HCEC 1CT (cell line): ENCODE data around the gene NUB1.

ENCODE experiments used
- DNase-seq: peaks from one replicate; pipeline ENCODE4 v3.0.0-alpha.2; 2017

NUB1 gene

DNA sequence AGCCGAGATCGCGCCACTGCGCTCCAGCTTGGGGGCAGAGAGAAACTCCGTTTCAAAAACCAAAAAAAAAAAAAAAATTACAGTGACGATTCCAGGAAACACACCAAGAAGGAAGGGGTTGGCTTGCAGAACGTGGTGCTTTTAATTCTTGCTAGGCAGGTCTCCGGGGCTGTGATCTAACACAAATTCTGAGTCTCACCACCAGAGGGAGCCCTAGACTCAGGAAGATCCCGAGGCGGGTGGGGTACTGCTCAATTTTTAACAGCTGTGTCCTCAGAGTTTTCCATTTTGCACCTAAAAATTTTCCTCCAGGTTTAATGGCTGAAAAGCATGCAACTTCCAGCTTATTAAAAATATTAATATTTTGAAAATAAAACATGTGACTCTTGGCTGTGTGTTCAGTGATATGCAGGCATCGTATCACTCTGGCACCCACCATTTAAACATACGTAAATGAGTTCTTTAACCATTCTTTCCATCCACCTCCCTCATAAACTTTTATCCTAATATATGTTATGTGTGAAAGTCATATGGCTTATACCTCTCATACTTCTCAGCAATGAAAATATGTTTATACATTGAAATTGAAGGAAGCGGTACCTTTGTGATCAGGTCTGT lies 26.5 kb upstream of the NUB1 start:
- peak; percentile 29 for DNase-seq

DNA sequence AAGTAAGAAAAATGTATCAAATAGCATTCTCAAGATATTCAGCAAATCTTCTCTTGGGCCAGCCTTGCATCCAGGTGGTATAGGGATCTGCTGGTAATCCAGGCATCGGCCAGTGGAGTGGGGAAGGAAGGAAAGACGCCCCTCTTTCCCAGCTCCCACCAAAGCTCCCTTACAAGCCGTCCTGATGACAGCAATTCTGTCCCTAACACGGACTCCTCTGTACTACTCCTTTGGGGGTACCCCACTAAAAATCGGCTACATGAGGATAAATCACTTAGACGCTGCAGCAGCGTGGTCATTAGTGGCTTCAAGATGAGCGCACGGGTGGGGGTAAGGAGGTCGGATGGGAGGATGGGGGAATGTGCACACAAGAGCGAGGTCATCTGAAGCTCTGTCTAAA lies 24.7 kb upstream of the NUB1 start:
- no peak for DNase-seq

DNA sequence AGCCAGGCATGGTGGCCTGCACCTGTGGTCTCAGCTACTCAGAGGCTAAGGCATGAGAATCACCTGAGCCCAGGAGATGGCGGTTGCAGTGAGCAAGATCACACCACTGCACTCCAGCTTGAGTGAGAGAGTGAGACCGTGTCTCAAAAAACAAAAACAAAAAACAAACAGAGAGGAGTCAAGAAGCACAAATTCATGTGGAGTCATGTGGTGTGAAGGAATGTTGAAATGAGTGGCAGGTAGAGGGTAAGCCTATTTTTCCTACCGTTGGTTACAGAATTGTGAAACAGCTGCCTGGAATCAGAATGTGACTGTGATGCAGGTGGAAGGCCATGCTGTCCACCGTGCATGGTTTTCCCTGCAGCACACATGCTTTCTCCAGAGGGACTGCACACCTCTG lies 23.7 kb upstream of the NUB1 start:
- DNase-seq, result no peak

- no peak for DNase-seq
Measured at GRCh38 chr7:151319189-151319588, 22.4 kb upstream of the NUB1 start.

- DNase-seq, result no peak
Measured at GRCh38 chr7:151320263-151320845, 21.3 kb upstream of the NUB1 start.

GRCh38 chr7:151321341-151321740 lies 20.3 kb upstream of the NUB1 start:
- no peak for DNase-seq

DNA sequence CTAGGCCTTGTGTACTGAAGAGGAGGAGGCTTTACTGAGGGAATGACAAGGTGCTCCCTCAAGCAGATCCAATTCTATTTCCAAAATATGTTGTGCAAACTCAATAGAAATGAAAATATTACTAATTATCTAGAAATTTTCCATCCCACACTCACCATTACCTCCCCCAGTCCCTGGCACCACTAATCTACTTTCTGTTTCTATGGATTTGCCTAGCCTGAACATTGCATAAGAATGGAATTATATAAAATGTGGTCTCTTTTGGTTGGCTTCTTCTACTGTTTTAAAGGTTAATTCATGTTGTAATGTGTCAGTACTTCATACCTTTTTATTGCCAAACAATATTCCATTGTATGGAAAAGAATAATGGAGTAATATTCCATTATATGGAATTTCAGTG lies 18.7 kb upstream of the NUB1 start:
- DNase-seq, result no peak

DNA sequence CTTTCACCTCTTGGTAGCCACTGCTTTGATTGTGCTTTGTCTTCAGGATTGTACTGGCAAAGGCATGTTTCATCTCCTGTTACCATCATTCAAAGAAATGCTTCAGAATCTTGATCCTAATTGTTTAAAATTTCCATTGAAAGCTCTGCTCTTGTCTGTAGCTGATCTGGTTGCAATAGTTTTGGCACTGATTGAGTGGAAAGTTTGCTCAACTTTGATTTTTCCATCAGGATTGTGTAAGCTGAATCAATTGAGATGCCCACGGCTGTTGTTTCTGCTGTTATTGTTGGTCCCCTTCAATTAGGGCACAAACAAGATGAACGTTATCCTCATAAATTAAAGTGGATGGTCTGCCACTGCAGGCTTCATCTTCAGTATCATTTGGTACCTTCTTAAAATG lies 14.6 kb upstream of the NUB1 start:
- DNase-seq, result no peak

DNA sequence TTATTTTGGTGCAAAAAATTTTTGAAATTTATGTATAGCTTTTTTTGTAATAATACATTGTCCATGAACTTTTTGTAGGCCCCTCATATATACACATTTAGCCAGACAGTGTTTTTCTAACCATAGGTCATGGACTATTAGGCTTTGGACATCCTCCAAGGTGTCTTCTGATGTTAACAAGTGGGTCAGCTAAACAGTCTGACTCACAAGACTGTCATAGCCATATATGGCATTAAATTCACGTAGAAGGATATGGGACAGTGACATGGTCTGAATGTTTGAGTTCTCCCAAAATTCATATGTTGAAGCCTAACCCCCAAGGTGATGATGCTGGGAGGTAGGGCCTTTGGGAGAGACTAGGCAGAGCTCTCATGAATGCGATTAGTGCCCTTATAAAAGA lies 14.0 kb upstream of the NUB1 start:
- DNase-seq, result peak; percentile 65

- no peak for DNase-seq
Measured at GRCh38 chr7:151330181-151330580, 11.4 kb upstream of the NUB1 start.

DNA sequence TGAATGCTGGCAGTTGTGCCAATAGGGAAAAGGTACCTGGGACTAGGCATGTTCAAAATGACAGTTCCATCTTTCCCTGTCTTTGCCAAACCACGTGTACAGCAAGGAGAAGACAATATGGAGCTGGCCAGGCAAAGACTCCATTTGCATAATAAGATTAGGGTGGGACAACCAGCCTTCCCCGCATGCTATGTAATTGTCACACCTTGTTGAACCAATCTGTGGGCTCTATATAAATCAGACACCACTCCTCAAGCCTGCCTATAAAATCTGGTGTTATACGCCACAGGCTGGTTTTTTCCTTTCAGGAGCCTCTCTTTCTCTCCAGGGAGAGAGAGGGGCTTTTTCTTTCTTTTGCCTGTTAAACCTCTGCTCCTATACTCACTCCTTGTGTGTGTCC lies 11.0 kb upstream of the NUB1 start:
- no peak for DNase-seq

DNA sequence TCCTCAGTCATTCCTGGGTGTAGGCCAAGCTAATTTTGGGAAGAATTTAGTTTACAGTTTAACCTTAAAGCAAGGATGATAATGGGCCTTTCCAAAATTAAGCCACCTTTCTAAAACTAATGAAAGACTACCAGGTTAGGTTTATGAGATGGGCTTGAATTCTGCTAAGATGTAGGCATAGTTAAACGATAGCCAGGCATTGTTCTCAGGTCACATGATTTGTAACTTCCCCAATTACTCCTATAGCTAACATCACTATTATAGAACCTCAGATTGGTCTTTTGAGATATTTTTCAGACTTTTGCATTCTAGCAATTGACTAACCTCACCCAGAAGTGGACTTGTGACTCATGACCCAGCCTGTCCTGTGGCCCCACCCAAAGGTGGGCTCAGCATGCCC lies 7.0 kb upstream of the NUB1 start:
- no peak for DNase-seq

DNA sequence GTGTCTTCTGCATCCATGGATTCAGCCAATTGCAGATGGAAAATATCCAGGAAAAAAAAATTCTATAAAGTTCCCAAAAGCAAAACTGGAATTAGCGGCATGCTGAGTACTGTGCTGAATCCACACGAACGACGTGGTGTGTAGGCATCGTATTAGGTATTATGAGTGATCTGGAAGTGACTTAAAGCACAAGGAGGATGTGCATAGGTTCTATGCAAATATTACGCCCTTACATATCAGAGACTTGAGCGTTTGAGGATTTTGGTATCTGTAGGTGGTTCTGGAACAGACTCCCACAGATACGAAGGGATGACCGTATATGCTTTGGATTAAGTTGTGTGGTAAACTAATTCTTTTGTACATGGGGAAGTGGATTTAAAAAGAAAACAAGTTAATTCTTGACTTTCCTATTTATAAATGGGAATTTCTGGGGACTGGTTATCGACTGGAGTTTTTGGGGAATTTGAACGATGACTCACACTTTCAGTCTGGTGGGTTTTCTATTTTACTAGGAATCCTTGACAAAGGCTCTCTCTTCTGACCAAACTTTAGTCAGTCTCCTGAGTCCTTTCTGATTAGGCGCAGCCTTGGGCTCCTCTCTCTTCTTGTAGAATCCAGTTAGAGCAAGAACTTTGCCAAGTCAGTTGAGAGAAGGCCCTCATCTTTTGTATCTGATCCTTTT lies 5.4 kb upstream of the NUB1 start:
- no peak for DNase-seq

DNA sequence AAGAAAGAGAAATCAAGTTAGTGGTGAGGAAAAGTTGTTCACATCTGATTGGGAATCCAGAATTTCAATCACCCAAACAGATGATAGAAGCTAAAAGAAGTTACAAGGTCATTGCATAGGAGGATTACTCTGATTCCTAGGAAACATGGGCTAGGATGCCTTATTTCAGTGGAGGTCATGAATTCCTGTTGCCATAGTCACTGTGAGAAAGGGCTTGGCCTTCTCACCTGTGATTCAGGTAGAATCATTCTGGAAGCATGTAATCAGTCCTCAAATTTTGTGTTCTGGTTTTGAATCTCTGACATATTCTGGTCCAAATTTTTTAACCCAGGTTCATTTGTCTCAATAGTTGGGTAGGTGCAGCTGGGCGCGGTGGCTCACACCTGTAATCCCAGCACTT lies 4.3 kb upstream of the NUB1 start:
- no peak for DNase-seq

GRCh38 chr7:151338809-151339208 lies 2.8 kb upstream of the NUB1 start:
- no peak for DNase-seq

- no peak for DNase-seq
Measured at GRCh38 chr7:151339651-151340382, 1.8 kb upstream of the NUB1 start.

DNA sequence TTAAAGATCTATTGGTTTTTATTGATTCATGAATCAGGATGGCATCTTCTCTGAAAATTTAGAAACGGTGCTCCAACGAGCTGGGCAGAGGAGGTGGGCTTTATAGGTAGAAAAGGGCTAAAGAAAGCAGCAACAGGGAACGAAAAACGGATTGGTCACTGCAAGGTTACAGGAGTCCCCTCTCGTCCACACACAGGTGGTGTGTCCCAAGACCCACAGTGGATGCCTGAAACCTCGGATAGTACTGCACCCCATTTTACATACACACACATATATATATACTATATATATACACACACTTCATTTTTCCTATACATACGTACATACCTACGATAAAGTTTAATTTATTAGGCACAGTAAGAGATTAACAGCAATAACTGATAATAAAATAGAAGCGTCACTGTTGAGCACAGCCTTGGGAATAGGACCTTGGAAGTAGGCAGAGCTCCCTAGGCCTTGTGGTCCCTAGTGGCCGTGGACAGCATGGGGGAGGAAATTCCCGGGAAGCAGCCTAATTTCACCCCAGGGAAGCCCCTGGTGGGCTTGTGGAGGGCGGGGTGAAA lies 737 bp upstream of the NUB1 start:
- DNase-seq, result no peak

GRCh38 chr7:151342102-151342646 lies 562 bp downstream of the NUB1 start:
- no peak for DNase-seq

- no peak for DNase-seq
Measured at GRCh38 chr7:151342811-151343210, 1.2 kb downstream of the NUB1 start.

DNA sequence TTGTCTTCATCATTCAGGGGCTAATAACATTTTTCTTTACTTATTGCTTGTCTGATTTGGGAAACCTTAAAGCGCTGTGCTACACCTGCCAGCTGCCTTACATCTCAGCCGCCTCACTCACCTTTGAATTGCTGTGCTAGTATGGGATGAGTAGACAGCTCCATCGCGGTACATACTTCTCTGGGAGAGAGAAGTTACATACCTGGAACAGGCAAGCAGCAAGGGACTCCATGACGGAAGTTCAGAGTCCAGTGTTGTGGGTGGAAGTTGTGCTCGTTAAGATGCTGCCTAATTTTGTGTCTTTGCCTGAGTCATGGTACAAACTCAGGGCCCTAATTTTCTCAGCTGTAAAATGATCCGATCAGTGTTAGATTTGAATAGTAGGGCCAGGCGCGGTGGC lies 1.9 kb downstream of the NUB1 start:
- no peak for DNase-seq

DNA sequence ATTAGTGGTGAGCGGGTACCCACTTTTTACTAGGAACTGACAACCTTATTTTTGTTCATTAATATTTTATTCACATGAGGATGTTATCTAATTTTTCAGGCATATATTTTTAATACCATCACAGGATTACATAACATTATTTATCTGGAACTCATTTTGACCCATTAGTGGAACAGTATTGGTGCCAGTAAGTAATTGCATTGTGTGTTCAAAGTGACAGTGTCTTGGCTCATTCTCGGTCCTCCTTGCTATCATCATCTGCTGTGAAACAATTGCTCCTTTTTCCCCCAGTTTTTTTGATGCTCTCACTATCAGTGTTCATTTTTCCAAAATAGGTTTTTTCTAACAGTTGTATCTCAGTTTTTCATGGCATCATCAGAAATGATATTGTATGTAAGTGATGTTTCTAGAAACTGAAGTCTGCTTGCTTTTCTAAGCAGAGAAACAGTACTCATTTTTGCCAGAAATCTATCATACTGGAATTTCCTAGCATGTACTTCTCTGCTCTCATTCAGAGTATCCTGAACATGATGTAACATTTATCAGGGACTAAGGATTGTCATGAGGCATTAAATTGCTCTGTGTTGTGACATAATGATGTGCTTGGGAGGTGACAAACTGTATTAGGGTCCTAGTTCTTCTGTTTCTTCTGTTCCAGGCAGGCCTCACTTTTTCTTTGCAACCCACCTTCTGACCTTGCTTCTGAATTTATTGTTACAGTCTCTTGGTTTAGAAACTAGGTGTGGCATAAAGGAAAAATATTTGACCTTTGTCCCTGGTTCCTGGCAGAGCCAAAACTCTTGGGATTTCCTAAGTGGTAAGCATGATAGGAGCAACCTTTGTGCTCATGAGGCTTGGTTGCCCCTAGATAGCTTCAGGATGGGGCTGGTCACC lies 4.2 kb downstream of the NUB1 start:
- no peak for DNase-seq

DNA sequence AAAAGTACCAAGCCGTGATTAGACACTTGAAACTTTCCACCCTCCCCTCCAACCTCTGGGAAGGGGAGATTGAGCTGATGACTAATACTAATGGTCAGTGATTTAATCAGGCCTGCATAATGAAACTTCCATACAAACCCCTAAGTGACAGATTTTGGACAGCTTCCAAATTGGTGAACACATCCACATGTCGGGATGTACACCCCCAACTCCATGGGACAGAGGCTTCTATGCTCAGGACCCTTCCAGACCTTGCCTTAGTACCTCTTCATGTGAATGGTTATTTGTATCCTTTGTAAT lies 4.8 kb downstream of the NUB1 start:
- no peak for DNase-seq

GRCh38 chr7:151347200-151347599 lies 5.6 kb downstream of the NUB1 start:
- DNase-seq, result no peak
